ENCODE measurements around the gene SWT1.

- TF ChIP-seq CTCF (conservative IDR thresholded peaks at IDR 0.05) (no peak), ZFX (IDR thresholded peaks at IDR 0.05) (no peak)
These were observed 123.6 kb downstream of the SWT1 start for GRCh38 chr1:185280589-185280988.
